Right ventricle myocardium inferior (tissue), 1 donor: ENCODE measurements around the gene DLL1. TPM values are rescaled to one million over a fixed set of nuclear protein-coding genes. Genes with fewer than 3 reads are reported as not detected.

Experiments
- ATAC-seq: fragments of 200-7000 bp; cut with Tn5 transposase; one replicate; pipeline ENCODE4 v1.9.1; 2020; ENCODE audit warnings: mild to moderate bottlenecking, moderate library complexity
- DNase-seq: peaks from one replicate; pipeline ENCODE4 v3.0.0; 2021; ENCODE audit errors: missing footprints
- intact Hi-C: fragments of 100-400 bp; cut with DNase I; formaldehyde crosslinking; loops from one replicate; pipeline ENCODE4 v1.11.0; 2022
- total RNA-seq: library from RNA; stranded (reverse); fragmentation: NEBNext Ultra II Directional; extraction: Animal tissue kit (Norgen Biotek cat#: 25700); gene quantifications from one replicate; pipeline ENCODE4 v1.2.1, GENCODE V29; 2021
- donor health status: DM: no; HTN: yes; CAD: no; lungs with severe emphysema.

DLL1 gene
- total RNA-seq, 1 donor from 2014 or later, result 21.5 TPM

DNA sequence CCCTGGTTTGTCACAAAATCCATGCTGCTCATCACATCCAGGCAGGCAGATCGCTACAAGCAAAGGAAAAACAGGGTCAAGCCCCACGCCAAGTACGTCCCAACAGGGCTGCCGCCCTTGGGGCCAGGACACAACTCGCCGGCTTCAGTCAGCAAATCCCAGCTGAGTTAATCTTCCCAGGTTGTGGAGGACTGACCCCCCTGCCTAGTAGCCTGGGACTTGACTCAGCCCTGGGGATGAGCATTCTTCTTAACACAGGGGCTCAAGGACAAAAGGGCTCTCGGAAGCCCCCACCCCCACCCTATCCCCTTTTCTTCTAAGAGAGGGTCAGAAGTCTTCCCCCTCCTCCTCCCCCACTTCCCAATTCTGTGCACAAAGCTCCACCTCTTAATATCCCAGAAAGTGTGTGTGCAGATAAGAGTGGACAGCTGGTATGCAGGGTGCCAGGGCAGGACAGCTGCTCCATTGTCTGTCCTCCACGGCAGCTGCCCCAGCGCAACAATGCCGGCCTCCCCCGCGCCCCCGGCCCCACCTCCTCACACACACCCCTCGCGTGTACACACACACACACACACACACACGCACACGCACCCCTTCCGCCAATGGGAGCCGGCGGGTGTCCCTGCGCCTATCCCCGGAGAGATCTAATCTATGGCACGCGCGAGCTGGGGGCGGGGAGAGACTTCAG, 4.5 kb downstream of the DLL1 start:
- ATAC-seq (peak; percentile 27), DNase-seq (peak; percentile 81)
- intact Hi-C loops, result loop anchor here (5.0 kb wide), 2 partner anchors 39 to 149 kb away; no protein-coding TSS in a partner anchor

DNA sequence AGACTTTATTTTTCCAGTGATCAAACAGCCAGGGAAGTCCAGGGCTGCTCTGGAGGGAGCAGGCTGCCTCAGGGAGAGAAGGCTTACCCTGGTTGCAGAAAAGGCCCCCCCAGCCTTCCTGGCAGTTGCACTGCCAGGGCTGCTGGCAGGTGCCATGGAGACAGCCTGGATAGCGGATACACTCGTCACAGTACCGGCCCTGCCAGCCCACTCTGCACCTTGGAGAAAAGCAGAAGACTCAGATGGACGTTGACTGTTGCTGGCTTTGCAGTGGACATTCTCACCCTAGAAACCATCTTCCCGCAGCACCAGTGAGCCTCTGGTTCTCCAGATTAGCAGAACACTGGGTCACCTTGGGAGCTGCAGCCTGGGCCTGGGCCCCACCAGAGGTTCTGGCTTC, 5.4 kb downstream of the DLL1 start:
- ATAC-seq, result no peak
- no peak for DNase-seq
- intact Hi-C loops, result loop anchor here (5.0 kb wide), 2 partner anchors 38 to 148 kb away; no protein-coding TSS in a partner anchor

GRCh38 chr6:170284866-170285469, 5.9 kb downstream of the DLL1 start:
- intact Hi-C loops, result loop anchor here (5.0 kb wide), 2 partner anchors 38 to 148 kb away; no protein-coding TSS in a partner anchor
- DNase-seq, result no peak

DNA sequence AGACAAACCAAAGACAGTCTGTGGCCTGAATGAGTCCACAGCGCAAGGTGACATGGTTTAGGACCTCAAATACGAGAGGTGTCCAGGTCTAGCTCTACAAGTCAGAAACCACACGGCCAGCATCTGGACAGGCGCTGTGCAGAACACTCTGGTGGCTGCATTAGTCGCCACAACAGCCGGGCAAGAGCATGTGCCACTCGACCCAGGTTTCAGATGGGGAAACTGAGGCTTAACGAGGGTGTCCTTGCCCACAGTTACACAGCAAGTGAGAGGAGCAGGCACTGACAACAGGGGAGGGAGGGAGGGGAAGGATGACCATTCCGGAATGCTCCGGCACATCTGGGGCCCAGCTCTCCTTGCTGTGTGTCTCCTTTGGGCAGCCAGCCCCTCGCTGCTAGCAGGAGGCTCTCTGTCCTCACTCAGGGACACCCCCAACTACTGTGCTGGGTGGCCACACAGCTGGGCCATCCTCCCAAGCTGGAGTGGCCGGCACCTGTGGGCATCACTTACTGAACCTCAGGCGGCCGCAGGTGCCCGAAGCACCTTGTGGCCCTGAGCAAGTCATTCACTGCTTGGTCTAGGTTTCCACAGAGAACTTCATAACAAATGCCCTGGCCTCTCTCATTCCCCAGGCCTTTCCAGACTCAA, 6.6 kb downstream of the DLL1 start:
- intact Hi-C loops, result no loop called here
- no peak for ATAC-seq

More at GRCh38 chr6:170284866-170285469, 5.9 kb downstream of the DLL1 start:
- no peak for ATAC-seq

GRCh38 chr6:170283212-170284081, 7.4 kb downstream of the DLL1 start:
- DNase-seq (no peak), ATAC-seq (no peak)
- intact Hi-C loops, result no loop called here

More for the DNA sequence above, 6.6 kb downstream of the DLL1 start:
- DNase-seq, result no peak

DNA sequence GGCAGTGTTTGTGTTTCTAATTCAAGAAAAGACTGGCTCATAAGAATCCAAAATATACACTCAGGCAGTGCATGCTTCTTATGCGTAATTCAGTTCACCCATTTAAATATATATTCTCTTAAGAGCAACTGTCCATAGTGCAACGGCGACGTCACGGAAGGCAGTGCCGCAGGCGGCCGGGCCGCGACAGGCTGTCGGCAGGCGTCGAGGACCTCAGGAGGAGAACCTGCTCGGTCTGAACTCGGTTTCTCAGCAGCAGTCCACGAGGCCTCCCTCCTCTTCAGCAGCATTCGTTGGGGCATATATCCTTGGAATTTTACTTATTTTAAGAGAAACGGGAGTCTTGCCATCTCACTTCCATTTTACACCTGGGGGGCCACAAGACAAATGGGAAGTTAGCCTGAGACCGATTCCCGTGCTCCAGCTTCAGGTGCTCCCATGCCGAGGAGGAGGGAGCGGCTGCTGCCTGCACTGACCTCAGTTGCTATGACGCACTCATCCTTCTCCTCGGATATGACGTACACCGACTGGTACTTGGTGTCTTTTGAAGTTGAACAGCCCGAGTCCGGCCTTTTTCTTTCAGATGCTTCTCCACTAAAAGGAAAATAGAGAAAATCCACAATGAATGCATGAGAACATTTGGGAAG, 8.2 kb downstream of the DLL1 start:
- DNase-seq (no peak), ATAC-seq (no peak)
- intact Hi-C loops, result no loop called here

DNA sequence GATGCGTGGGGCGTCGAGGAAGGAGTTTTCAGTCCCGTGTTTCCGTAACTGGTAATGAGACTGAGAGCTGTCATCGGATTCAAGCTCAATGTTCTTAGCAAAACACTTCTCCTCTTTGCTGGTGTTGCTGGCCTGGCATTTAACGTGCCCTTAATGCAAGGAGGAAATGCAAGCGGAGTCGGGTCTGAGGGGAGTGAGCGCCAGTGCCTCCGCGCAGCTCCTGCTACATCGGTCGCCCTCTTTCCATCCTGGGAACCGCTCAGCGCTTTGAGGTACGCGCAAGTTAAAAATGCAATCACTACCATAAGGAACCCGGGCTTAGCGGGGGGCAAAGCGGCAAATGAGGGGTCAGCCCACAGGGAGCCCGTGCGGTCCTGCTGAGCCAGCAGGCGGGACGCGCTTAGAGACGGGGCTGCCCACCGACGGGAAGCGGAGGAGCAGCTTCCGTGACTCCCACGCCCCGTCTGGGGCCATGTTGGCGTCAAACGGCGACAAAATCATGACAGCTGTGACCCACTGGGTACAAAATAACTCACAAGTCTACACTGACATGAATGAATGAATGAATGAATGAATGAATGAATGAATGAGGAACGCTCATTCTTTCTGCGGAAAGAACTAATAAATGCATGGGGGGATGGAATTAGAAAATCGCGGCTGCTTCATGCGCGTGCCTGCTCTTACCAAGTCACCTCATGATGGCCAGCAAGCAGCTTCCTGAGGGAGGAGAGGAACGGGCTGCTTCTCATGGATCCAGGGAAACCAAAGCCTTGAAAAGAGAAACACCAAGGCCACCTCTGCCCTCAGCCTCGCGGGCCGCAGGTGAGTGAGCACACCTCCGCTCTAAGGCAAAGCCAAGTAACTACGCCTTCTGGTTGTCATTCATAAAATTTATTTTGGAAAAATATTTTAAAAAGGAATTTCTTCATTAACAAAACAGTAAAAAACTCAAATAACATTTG, 9.3 kb downstream of the DLL1 start:
- no peak for ATAC-seq
- intact Hi-C loops, result no loop called here
- DNase-seq, result no peak

- ATAC-seq (no peak), DNase-seq (no peak)
- intact Hi-C loops, result no loop called here
Measured at GRCh38 chr6:170280689-170281045, 10.2 kb downstream of the DLL1 start.

- peak; percentile 86 for DNase-seq
- ATAC-seq, result peak; percentile 76
- intact Hi-C loops, result no loop called here
Measured at GRCh38 chr6:170279977-170280688, 10.7 kb downstream of the DLL1 start.

- ATAC-seq (no peak), DNase-seq (no peak)
- intact Hi-C loops, result no loop called here
Measured at GRCh38 chr6:170279426-170279825, 11.5 kb downstream of the DLL1 start.

- DNase-seq (no peak), ATAC-seq (no peak)
- intact Hi-C loops, result no loop called here
Measured at GRCh38 chr6:170278743-170279094, 12.2 kb downstream of the DLL1 start.

- DNase-seq (no peak), ATAC-seq (no peak)
- intact Hi-C loops, result no loop called here
Measured at GRCh38 chr6:170277893-170278742, 12.8 kb downstream of the DLL1 start.

- DNase-seq (no peak), ATAC-seq (peak; percentile 79)
- intact Hi-C loops, result no loop called here
Measured at GRCh38 chr6:170276369-170277057, 14.4 kb downstream of the DLL1 start.

DNA sequence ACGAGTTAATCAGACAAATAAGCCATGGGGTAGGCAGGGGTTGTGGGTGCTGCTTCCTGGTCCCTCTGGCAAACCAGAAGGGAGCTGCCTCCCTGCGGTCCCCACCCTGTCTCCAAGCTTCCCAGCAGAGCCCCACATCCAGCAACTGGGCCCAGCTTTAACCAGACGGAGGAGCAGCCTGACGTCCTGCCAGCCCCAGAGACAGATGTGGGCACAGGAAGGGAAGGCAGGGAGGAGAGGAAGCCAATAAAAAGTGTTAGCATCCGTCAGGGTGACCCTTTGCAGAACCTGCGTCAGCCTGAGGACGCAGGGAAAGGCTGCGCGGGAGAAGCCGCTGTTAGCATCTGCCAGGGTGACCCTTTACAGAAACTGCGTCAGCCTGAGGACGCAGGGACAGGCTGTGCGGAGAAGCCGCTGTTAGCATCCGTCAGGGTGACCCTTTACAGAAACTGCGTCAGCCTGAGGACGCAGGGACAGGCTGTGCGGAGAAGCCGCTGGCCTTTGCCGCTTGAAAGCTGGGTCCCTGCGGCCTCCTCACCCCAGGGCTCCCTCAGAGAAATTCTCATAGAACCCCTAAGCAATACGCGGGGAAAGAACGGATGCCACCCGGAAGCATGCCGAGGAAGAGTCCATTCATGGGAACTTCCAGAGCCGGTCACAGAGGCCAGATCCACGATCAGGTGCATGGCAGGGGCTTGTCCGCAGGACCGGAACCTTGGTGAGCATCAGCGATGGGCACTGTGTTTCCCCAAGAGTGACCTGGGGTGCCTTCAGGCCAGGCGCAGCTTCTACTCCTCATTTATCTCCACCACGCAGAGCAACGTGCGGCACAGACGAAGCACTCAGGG, 15.9 kb downstream of the DLL1 start:
- ATAC-seq, result no peak
- intact Hi-C loops, result no loop called here
- no peak for DNase-seq

- intact Hi-C loops, result no loop called here
- no peak for DNase-seq
- ATAC-seq, result no peak
Measured at GRCh38 chr6:170273681-170274080, 17.2 kb downstream of the DLL1 start.
